OCI-M1 (cell line): Measurements from ENCODE around the gene HADHB.
"Not testable (repeated sequence)": the region's sequence is repeated elsewhere in the genome, so short reads cannot be mapped to it uniquely, and the experiment has no call there.

Source experiments
- DNase-seq: peaks from one replicate; lab custom pipeline; 2025; lab: John Stamatoyannopoulos, UW

Gene HADHB

DNA sequence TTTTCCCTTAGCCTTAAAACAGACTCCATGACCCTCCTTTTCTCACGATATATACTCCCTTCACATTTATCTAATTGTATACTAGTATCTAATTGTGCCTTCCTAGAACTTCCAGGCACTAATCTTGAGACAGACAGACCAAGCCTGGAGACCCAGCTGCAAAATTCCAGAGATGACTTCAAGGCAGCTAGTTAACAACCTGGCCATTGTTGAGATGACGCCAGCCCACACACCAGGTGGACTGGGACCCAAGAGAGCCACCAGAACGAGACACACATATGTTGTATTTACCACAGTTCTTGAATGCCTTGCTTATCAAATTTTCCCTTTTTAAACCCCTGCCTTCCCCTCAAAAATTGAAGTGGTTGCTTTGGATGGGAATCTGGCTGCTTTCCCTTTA is 52.3 kb downstream of the HADHB start:
- no peak for DNase-seq

DNA sequence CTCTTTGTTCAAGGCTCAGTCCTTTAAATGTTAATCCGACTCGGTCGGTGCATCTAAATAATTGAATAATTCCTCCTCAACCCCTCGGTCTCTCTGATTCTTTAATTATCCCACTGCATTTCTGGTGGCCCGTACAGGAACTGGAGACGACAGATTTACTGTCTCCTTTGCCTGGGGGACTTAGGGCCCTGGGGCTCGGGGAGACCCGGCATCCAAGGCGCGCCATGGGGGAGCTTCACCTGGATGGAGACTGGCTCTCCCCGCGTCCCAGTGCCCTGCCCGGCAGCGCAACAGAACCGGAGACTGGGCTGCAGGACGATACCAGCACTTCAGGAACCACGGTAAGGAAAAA is 53.5 kb downstream of the HADHB start:
- no peak for DNase-seq

DNA sequence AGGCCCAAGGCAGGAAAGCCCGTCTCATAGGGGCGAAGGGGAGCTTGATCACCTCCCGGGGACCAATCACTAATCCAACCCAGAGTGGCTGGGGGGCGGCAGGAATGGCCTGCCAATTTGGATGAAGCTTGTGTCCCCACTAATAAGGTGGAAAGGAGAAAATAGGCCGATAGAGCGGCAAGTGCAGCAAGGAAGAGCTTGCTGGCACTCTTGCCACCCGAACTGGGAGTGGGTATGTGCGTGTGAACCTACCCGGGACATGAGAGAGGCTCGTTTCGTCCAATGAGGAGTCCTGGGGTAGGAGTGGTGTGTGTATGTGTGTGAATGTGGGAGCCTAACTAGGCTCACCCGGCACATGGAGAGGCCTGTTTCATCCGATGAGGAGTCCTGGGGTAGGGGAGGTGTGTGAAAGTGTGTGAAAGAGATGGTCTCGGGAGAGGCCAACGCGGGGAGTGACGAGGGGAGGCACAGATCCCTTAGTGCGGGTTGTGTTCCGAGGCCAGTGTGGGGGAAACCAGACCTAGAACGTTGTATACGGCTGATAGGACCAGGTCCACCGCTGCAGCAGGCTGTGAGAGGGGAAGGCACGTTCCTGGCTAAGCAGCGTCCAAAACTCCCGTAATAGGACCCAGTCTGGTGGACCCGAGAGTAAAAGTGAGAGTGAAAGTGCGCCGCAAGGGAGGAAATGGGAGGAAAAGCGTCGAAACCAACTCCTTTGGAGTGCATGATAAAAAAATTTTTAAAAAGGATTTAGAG is 54.1 kb downstream of the HADHB start:
- DNase-seq = peak; percentile 70

DNA sequence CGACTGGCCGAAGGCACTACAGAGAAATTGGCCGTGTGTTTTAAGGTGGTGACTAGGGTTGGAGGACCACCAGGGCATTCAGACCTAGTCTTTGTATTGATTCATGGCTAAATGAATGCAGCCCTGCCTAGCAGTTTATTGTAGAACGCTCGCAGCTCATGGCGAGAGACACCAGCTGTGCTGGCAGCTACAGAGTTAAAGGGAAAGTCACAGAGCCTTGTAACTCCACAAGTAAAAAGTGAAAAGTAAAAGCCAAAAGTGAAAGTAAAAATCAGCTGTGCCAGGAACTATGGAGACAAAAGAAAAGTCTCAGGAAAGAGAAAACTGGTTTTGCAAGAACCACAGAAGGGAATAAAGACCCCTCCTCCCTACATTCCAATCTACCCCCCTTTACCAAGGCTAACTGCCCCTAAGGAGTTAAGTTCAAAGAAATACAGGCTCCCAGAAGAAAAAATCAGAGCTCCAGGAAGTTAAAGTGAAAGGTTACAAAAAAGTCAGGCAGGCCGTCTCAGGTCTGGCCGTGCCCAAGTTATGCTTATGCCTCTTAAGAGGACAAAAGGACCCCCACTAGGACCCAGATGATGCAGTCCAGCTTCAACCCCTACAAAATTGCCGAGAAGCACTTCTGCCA is 54.8 kb downstream of the HADHB start:
- peak; percentile 90 for DNase-seq

DNA sequence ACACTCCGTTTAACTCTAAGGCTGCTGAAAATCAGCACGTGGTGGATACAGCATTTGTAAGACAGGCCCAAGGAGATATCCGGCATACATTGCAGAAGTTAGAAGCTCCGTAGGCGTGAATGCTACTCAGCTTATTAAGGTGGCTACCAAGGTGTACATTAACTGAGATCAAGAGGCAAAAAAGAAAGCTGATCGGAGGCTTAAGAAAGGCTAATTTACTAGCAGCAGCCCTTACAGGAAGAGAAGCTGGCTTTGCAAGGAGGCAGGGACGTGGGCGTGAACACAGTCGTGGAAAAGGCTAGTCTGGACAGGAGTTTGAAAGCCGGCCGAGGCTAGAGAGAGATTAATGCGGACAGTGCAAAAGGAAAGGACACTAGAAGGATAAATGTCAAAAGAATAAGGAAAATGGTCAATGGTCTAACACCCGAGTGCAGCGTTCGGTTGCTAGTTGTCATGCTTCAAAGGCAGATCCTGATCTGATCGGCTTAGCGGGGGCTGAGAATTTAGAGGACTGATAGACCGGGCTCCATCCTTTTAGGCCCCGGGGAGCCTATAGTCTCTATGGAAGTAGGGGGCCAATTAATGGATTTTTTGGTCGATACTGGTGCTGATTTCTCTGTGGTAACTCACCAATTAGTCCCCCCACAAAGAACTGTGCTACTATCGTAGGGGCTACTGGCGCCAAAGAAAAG is 55.6 kb downstream of the HADHB start:
- DNase-seq = no peak

DNA sequence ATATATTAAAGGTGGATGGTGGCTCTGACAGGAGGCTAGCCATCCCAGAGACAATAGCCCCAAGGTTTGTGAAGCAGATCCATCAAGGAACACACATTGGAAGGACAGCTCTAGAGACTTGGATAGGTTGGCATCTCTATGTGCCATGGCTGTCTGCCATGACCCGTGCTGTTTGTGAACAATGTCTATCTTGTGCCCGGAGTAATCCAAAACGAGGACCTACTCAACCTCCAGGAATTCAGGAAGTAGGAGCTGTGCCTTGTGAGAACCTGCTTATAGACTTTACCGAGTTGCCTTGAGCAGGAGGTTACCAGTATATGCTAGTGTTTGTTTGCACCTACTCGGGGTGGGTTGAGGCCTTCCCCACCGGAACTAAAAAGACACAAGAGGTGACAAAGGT is 58.1 kb downstream of the HADHB start:
- no peak for DNase-seq

DNA sequence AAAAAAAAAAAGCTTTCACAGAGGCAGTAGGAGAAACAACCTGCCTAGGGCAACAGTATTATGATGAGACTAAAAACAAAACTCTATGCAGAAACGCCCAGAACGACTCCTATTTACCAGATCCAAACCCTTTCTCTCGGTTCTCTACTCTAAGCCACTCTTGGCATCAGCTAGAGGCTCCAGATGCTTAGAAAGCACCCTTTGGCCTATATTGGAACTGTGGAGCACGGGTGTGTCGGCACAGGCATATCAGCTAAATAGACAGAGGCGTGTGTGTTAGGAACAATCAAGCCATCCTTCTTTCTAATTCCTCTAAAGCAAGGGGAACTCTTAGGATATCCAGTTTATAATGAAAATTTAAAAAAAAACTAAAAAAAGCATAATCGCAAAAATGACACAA is 60.4 kb downstream of the HADHB start:
- not testable (repeated sequence) for DNase-seq

DNA sequence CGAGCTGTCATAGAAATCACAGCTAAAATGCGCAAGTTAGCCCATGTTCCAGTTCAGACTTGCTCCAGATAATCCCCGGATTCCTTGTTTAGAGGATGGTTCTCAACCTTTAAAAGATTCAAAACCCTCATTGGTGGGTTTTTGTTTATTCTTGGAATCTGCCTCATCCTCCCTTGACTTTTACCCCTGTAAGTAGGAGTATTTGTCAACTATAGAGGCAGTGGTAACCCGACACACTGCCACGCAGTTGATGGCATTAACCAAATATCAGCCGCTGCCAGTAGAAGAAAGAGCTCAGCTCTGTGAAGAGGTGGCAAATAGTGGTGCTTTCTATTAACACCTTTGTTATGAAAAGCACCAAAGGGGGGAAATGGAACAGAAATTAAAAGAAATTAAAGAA is 60.8 kb downstream of the HADHB start:
- DNase-seq = no peak

DNA sequence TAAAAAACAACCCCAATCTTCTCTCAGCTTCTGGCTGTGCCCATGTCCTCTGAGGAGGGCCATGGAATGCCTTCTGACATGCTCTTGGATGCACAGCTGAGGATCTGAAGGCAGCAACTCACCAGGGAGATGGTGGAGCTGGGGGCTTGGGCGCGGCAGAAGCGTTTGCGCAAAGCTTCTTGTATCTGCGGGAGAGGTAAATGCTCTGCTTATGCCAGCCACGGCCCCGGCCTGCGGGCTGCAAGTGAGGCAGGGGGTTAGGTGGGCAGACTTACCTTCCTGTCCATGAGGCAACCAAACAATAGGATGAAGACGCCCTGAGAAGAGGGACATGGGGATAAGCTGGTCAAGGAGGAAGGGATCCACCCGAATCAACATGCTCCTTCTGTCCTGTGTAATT is 65.2 kb downstream of the HADHB start:
- no peak for DNase-seq

DNA sequence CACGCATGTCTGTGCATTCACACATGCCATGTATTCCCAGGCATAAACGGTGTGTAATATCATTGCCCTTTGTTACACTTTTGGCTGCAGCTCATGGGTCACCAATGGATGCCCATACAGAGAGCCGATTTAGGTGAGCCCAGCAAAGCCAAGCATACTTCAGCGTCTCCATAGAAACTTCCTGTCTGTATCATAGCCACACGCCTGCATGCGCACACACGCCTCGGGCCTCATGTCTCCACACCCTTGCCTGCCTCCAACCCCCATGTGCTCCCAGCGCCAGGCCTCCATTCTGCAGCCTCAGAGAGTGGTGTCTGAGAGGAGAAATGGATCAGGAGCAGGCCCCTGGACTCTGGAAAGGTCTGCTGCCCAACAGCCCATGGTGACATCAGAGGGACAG is 67.7 kb downstream of the HADHB start:
- no peak for DNase-seq

DNA sequence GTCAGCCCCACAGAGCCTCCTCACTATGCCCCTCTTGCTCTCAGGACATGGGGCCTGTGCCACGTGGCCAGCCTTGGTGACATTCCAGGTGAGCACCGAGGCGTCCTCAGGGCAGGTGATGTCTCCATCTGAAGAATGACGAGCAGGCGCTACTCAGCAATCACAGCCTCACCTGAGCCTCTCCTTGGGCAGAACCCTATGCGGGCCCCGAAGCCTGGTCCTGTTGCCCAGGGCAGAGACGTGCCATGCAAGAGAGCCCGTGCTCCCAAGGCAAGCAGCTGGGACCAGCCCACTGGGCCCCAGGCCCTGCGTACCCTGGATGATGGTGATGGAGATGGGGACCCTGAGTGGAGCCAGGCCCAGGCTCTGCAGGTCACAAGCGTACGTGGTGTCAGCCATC is 68.7 kb downstream of the HADHB start:
- no peak for DNase-seq

DNA sequence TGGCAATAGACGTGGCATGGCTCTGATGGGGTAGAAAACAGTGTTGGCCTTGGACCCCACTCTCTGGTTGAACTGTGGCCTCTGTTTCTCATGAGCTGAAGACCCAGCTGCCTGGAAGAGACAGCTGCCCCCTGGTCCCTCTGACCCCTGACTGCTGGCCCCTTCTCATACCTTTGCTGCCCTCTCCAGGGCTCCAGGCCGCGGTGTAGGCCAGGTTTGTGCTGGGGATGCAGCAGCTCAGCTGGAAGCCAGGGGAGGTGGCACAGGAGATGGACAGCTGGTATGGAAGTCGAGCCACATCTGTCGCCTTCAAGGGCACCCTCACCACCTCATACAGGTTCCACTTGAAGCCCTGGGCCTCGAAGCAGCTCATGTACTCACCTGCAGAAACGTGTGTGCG is 69.5 kb downstream of the HADHB start:
- no peak for DNase-seq

DNA sequence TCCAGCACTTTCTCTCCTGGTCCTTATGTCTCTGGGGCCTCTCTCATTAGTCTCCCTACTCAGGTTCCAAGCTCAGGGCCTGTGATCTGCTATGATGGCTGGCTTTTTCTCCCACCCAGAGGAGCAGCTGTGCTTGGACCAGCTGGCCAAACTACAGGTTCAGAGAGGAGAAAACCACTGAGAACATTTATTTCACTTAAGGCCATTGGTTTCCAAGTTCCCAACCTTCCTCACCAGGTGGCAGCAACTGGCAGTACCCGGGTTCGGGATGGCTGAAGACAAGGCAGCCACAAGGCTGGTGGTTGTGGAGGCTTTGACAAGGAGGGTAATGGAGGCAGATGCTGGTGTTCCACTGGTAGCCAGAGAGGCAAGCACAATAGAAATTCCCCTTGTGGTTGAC is 71.3 kb downstream of the HADHB start:
- DNase-seq = peak; percentile 49

DNA sequence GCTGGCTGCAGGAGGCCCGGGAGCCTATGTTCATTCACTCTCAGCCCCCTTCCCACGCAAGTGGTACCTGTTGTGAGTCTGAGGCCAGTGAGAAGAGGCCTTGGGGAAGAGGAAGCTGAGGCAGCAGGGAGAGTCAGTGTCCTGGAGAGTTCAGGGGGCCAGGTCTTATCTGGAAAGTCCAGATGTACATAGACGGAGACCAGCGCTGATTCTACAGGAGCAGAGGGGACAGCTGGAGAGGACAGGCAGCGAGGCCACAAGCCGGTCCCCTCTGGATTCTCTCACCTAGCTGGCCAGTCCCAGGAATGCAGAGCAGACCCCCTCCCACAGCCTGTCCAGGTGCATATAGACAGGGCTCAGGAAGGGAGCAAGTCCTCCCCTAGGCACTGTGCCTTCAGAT is 72.1 kb downstream of the HADHB start:
- peak; percentile 67 for DNase-seq

DNA sequence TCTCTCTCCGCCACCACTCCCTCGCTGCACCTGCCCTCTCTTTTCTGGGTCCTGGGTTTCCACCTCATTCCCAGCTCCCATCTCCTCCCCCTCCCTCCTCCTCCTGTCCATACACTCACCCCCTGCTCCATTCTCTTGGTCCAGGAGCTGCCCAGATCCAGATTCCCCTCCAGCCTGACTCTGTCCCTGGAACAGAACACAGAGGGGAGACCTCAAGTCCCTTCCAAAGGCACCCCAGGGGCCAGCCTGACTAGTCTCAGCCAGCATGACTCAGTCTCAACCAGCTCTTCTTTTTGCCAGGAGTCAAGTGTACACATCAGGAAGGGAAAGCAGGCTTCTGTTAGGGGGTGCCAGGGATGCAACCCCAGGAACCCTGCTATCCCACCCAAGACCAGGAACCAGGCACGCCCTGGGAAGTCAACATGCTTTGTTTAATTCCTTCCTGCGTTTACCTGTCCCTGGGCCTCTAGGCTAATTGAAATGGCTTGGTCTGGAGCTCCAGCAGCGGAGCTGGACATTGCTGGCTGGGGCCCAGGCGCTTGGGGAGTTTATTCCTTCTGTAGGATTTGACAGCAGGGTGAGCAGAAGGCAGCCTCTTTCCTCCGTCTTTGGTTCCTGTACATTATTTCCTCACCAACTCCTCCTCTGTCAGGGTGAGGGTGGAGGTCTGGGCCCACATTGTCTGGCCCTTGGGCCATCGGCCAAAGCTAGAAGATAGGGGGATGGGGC is 72.8 kb downstream of the HADHB start:
- no peak for DNase-seq

DNA sequence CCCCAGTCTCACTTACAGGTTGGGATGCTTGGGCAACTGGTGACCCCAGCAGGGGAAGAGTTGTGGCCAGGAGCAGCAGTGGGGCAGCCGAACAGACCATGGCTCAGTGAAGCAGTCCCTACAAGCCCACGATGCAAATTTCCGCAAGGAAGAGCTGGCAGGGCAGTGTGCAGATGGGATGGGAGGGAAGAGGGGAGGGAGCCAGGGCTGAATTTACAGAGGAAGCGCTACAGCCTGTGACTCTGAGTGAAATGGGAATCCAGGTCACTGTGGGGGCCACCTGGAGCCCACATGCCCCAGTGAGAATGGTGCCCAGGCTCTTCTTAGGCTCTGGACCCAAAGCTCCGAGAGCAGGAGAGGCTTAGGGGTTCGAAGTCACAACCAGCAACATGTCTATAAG is 74.2 kb downstream of the HADHB start:
- DNase-seq = no peak

DNA sequence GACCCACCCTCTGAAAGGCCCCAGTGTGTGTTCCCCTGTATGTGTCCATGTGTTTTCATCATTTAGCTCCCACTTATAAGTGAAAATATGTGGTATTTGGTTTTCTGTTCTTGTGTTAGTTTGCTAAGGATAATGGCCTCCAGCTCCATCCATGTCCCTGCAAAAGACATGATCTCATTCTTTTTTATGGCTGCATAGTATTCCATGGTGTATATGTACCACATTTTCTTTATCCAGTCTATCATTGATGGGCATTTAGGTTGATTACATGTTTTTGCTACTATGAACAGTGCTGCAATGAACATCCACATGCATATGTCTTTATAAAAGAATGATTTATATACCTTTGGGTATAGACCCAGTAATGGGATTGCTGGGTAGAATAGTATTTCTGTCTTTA is 79.7 kb downstream of the HADHB start:
- not testable (repeated sequence) for DNase-seq

DNA sequence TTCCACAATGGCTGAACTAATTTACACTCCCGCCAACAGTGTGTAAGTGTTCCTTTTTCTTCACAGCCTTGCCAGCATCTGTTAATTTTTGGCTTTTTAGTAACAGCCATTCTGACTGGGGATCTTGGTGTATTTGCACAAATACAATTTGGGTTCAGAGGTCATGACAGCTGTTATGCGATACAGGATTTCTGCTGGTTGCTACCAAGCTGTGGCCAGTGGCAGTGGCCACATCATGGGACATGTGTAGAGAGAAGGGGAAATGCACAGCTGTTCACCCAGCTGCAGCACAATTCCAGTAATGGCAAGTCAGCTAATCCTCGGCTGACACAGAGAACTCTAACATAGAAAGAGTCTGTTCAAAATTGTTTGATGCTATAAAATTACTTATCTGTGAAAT is 80.2 kb downstream of the HADHB start:
- DNase-seq = no peak

DNA sequence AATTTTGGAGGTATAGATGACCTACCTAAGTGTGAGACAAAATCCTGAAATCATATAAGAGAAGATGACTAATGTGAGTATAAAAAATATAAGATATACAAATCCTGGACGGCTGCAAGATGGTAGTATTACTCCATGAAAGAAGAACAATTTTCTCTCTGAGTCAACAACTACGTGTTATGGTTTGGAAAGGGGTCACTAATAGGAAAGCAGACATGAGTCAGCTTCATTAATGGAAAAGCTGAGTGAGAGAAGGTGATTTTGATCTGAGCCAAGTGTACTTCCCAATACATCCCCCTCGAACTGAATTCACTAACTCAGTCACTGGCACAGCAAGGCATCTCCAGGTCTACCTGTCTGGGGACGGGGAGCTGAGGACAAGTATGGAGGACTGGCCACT is 81.1 kb downstream of the HADHB start:
- DNase-seq = peak; percentile 41

DNA sequence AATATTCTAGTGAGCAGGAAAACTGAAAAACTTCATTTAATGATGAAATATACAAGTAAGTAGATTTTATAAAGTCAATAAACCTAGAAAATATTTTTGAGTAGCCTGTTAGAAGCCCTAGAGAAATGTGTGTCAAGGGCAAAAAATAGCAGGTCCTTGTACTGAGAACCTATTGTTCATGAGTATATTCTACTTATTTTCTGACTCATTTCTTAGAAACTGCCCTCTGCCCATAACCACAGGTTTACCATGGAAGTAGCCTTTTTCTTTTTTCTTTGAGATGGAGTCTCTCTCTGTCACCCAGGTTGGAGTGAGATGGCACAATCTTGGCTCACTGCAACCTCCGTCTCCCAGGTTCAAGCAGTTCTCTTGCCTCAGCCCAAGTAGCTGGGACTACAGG is 81.8 kb downstream of the HADHB start:
- DNase-seq = peak; percentile 41

DNA sequence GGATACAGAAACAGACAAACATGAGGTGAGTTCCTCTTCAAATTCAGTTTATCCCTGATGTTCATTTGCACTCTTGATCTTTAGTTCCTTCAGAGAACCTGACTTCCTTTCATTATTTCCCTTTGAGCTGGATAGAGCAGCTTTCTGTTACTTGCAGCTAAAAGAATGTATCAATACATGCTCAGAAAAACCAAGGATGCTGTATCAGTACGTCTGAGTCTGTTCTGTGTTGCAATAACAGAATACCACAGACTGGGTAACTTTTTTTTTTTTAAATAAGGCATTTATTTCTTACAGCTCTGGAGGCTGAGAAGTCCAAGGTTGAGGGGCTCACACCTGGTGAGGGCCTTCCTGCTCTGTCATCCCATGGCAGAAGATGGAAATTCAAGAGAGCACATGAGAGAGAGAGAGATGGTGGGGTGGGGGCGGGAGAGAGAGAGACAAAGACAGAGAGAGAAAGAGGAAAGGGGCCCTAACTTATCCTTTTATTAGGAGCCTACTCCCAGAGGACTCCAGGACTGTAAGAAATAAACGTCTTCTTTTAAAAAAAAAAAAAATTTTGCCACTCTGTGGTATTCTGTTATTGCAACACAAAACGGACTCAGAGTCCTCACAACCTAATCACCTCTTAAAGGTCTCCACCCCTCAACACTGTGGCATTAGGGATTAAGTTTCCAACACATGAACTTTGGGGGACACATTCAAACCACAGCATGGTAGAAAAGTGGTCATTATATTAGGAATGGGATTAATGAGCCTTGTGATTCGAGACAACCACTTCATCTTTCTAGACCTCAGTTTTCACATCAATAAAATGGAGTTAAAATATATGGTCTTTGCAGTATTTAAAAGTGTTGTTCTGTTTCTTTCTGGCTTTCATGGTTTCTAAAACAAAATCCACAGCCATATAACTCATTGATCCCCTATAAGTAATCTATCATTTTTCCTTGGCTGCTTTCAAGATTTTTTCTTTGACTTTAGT is 82.8 kb downstream of the HADHB start:
- peak; percentile 64 for DNase-seq

DNA sequence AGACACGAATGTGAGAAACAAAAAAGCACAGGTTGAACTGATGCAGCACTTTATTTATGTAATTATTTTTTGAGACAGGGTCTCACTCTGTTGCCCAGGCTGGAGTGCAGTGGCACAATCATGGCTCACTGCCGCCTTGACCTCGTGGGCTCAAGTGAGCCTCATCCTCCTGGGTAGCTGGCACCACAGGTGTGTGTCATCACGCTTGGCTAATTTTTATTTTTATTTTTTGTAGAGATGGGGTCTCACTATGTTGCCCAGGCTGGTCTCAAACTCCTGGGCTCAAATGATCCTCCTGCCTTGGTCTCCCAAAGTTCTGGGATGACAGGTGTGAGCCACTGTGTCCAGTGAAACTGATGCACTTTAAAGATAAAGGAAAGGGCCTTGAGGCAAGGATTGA is 84.3 kb downstream of the HADHB start:
- DNase-seq = not testable (repeated sequence)
